A549 treated with RU486 at 1 μM for 4 hours (cell line): Measurements from ENCODE around the gene SMARCAL1. TPM values are rescaled to one million over a fixed set of nuclear protein-coding genes. Genes with fewer than 3 reads are reported as not detected.

Source experiments
- total RNA-seq: library from RNA; stranded (reverse); fragments of 200-300 nt; extraction: Qiagen RNA extraction; gene quantifications from 5 replicates; pipeline ENCODE4 v1.2.3, GENCODE V29; 2022; ENCODE audit warnings: low read depth

Gene SMARCAL1
- 15.7 to 17.2 TPM (median 17.0 TPM) in 5 replicates for total RNA-seq

GRCh38 chr2:216412022-216412999 lies at the start of gene SMARCAL1:
Gene SMARCAL1, plus strand, starts transcription at chr2:216412484. Its CDS starts 2,221 bp downstream, at chr2:216414705.

DNA sequence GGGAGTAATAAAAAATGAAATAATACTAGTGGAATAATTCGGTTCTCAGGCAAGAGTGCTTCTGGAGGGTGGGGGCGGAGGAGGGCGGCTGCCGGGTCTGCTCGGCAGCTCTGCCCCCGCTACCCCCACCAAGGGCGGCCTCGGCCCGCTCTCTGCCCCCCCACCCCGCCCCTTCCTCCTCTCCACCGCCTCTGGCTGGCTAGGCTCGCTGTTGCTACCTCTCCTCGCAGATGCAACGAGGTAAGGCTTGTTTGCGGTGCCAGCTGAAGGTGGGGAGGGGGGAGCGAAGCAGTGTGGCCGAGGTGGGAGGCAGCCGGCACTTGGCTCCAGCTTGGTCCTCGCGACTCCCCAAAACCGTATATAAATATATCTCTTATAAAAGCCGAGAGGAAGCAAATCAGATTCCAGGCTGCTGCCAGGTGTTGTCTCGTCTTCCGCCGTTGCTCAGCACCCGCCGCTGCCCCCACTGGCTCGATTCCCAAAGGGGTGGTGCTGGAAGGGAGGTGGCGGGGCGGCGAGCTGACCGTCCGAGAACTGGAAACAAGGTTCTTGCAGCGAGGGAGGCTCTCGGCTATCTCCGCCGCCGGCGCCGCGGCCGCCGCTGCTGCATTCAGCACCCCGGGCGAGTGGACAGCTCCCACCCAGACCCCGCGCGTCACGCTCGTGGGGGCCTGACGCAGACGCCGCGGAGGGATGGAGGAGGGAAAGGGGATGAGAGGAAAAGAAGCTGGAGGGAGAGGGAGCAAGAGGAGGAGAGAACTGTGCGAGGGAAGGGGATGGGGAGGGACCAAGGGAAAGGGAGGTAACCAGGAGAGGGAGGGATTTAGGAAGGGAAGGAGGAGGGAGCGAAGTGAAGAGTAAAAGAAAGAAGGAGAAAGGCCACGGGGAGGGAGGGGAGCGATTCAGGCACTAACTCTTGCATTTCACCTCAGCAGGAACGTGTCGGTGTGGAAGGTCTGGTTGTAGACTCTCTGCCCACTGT lies 40.3 kb upstream of the SMARCAL1 start, which contains the start of gene MARCHF4:
Gene MARCHF4, minus strand, starts transcription at position 763 of the 982 bp plus-strand sequence. CDS start 2,223 bp downstream, outside the sequence.

DNA sequence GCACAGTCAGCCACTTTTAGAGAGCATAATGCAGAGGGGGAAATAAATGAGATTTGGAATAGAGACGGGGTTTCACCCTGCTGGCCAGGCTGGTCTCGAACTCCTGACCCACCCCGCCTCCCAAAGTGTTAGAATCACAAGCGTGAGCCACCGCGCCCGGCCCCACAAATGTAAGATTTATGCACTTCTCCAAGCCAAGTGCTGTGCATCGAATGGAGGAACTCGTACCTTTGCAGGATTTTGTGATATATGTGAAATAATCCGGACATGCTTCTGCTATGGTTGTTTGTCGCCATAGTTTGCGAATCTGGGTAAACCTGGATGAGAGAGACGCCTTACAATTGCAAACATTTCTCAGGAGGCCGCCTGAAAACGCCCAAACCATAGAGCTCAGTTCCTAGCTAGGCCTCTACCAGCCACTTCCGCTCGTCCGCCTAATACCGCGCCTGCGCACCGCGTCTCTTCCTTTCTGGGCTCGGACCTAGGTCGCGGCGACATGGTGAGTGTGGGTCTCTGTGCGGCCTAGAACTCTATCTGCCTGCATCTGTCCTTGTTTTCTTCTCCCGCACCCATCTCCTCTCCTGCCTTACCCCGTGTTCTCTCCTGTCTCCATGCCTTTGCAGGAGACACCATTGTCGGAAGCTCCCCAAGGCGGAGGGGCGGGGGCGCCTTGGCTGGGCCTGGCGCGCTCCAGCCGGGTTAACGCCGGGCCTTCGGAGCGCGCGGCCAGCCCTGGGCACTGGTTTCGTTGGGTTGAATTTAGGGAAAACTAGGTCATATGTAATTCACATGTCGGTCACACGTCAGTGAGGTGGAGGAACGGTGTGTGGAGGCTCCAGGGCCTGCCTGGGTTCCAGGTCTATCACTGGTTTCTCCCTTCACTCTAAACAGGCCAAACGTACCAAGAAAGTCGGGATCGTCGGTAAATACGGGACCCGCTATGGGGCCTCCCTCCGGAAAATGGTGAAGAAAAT lies 86.4 kb downstream of the SMARCAL1 start, which contains the start of gene RPL37A:
Gene RPL37A, plus strand, starts transcription at position 466 of the 974 bp plus-strand sequence. Its CDS starts 31 bp downstream, at position 497.

Other genes with a start within 250 kb of the SMARCAL1 start
- 47.3 to 64.6 TPM (median 56.8 TPM) in 5 replicates for gene MARCHF4, start 40.0 kb upstream of the SMARCAL1 start, total RNA-seq
- 4,905 to 6,133 TPM (median 5,031 TPM) in 5 replicates for gene RPL37A, start 86.4 kb downstream of the SMARCAL1 start, total RNA-seq
- gene IGFBP2, start 220.9 kb downstream of the SMARCAL1 start, total RNA-seq, result 57.2 to 86.8 TPM (median 77.3 TPM) in 5 replicates